Left ventricle myocardium inferior (tissue), 1 donor: ENCODE data around the gene THADA. TPM values are rescaled to one million over a fixed set of nuclear protein-coding genes. Genes with fewer than 3 reads are reported as not detected.

Source experiments
- DNase-seq: peaks from one replicate; pipeline ENCODE4 v3.0.0-alpha.2; 2020
- H3K27ac ChIP-seq: fragments of 200-600 bp; replicated peaks from 2 replicates; pipeline ENCODE4 v1.8.0; 2021
- H3K27me3 ChIP-seq: fragments of 200-600 bp; 2 replicates; pipeline ENCODE4 v1.8.0; 2021; ENCODE audit warnings: low read depth
- H3K36me3 ChIP-seq: fragments of 200-600 bp; 2 replicates; pipeline ENCODE4 v1.8.0; 2021
- H3K4me1 ChIP-seq: fragments of 200-600 bp; 2 replicates; pipeline ENCODE4 v1.8.0; 2021
- H3K4me3 ChIP-seq: fragments of 200-600 bp; 2 replicates; pipeline ENCODE4 v1.8.0; 2021; ENCODE audit warnings: mild to moderate bottlenecking, moderate library complexity
- H3K9me3 ChIP-seq: fragments of 200-600 bp; replicated peaks from 2 replicates; pipeline ENCODE4 v1.8.0; 2021
- CTCF ChIP-seq: fragments of 200-600 bp; IDR thresholded peaks from 2 replicates; pipeline ENCODE4 v1.8.0; 2021; ENCODE audit warnings: antibody characterized with exemption, mild to moderate bottlenecking, borderline replicate concordance
- intact Hi-C: fragments of 100-400 bp; cut with micrococcal nuclease; formaldehyde crosslinking; loops from one replicate; pipeline ENCODE4 v1.11.0; 2022
- total RNA-seq: library from RNA; stranded (reverse); fragmentation: NEBNext Ultra II Directional; extraction: Animal tissue kit (Norgen Biotek cat#: 25700); gene quantifications from one replicate; pipeline ENCODE4 v1.2.1, GENCODE V29; 2021
- donor health status: DM: no; HTN: yes; CAD: no; lungs with severe emphysema.

THADA gene
- total RNA-seq, 1 donor from 2014 or later, result 15.4 TPM

GRCh38 chr2:43426305-43427031, 169.4 kb downstream of the THADA start:
- peak overlapping the region; percentile 41 for H3K27ac ChIP-seq
- intact Hi-C loops, result no loop called here
- no peaks in the 10 kb centered on the region for H3K9me3 ChIP-seq
- H3K36me3 ChIP-seq, result peaks cover 18% of the 10 kb centered on the region
- no peaks in the 10 kb centered on the region for H3K27me3 ChIP-seq
- H3K4me3 ChIP-seq, result no peak overlapping the region
- H3K4me1 ChIP-seq, result peaks cover 12% of the 10 kb centered on the region
- TF ChIP-seq CTCF, result no peak
- DNase-seq, result no peak

DNA sequence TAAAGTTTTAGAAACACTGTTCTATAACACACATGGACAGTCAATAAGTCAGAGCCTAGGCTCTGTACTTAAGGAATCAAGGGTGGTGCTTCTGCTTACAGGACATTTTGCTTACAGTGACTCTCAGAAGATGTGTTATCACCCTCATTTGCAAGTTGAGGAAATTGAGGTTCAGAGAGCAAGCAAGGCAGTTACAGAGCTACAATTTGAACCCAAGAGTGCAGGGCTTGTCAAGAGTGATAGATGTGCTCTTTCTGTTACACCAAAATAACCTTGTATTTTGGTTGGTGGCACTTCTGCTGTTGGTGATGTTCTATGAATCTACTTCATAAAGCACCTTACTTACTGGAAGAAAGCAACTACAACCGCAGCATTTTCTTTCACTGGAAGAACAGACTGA, 170.2 kb downstream of the THADA start:
- Histone ChIP-seq H3K4me3 (no peak overlapping the region), H3K27ac (no peak overlapping the region), H3K9me3 (no peaks in the 10 kb centered on the region), H3K27me3 (no peaks in the 10 kb centered on the region), H3K4me1 (peaks cover 13% of the 10 kb centered on the region), H3K36me3 (peaks cover 18% of the 10 kb centered on the region)
- no peak for TF ChIP-seq CTCF
- DNase-seq, result no peak
- intact Hi-C loops, result no loop called here

DNA sequence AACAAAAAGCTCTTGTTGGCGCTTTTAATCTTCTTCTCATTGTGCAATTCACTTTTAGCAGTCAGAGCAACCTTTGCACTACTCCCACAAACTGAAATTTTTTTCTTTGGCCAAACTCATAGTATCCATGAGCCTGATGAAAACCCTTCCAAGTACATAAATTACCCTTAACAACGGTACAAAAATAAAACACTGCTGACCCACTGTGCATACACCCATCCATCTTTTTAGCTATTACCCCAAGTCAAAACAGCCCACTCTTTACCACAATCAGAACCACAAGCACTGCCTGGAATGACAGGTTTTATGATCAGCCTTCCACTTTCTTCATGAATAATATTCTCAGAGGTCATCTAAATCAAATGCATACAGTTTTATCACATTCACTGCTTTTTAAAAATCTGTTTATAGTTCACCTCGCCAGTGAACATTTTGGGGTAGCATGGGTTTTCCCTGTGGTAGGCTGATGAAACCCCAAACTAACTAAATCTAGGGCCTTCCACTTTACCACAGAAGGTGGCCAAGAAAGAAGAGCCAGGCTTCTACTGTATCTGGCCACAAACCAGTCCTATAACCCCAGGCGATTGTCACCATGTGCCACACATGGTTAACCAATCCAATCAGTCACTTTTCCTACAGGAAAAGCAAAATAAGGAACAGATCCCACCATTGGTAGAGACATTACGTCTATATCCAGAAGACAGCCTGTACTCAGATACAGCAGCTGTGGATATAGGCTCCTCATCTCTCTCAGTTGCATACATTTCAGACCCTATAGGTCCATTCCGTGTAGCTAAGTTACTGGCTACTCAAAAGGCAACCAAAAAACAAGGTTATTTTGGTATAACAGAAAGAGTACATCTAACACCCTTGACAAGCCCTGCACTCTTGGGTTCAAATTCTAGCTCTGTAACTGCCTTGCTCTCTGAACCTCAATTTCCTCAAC, 171.3 kb downstream of the THADA start:
- H3K36me3 ChIP-seq, result peaks cover 18% of the 10 kb centered on the region
- peaks cover 18% of the 10 kb centered on the region for H3K4me1 ChIP-seq
- no peak overlapping the region for H3K27ac ChIP-seq
- H3K4me3 ChIP-seq, result no peak overlapping the region
- no peaks in the 10 kb centered on the region for H3K27me3 ChIP-seq
- H3K9me3 ChIP-seq, result no peaks in the 10 kb centered on the region
- DNase-seq, result no peak
- no peak for TF ChIP-seq CTCF
- intact Hi-C loops, result no loop called here

- no peaks in the 10 kb centered on the region for H3K27me3 ChIP-seq
- no peak overlapping the region for H3K4me3 ChIP-seq
- TF ChIP-seq CTCF, result no peak
- intact Hi-C loops, result no loop called here
- DNase-seq, result no peak
- no peaks in the 10 kb centered on the region for H3K9me3 ChIP-seq
- peaks cover 18% of the 10 kb centered on the region for H3K4me1 ChIP-seq
- H3K36me3 ChIP-seq, result peaks cover 15% of the 10 kb centered on the region
- H3K27ac ChIP-seq, result no peak overlapping the region
These were observed 171.9 kb downstream of the THADA start for GRCh38 chr2:43423941-43424261.

DNA sequence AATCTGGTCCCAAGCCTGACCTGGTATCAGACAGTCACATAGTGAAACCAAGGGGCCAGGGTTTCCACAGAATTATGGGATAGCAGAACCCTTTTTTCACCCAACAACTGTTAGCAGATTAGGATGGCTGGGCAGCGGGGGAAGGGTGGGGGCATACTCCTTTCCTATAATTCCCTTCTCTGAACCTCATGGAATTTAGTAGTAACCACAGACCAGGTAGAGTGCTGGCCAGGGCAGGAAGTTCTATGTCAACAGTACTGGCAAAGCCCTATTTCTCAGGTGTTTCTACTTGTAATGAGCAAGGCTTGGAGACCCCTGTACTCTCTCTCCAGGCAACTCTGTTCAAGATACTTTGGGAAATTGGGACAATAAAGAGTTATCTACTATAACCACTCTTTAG, 174.6 kb downstream of the THADA start:
- no peak for DNase-seq
- Histone ChIP-seq H3K27me3 (no peaks in the 10 kb centered on the region), H3K4me3 (no peak overlapping the region), H3K27ac (no peak overlapping the region), H3K9me3 (no peaks in the 10 kb centered on the region), H3K4me1 (peaks cover 28% of the 10 kb centered on the region), H3K36me3 (no peaks in the 10 kb centered on the region)
- intact Hi-C loops, result no loop called here
- TF ChIP-seq CTCF, result no peak
